Stimulated activated naive CD8-positive, alpha-beta T cell treated with anti-CD3 and anti-CD28 coated beads, Interleukin-15, Interleukin-2, amounts not matched to agents 100 U/mL and 50 U/mL, for 24 hours (primary cell): Measurements from ENCODE around the gene PCSK5.

Experiments
- ATAC-seq: fragments of 150-1000 bp; cut with Tn5 transposase; one replicate; pipeline ENCODE4 v1.10.0; 2021
- DNase-seq: peaks from one replicate; pipeline ENCODE4 v3.0.0; 2021

Gene PCSK5

GRCh38 chr9:76138360-76138759 is 247.9 kb downstream of the PCSK5 start:
- no peak for DNase-seq

GRCh38 chr9:76143834-76144233 is 253.4 kb downstream of the PCSK5 start:
- DNase-seq = no peak
- ATAC-seq = no peak

More at GRCh38 chr9:76138360-76138759, 247.9 kb downstream of the PCSK5 start:
- ATAC-seq = no peak

GRCh38 chr9:76150013-76150412 is 259.5 kb downstream of the PCSK5 start:
- ATAC-seq = no peak
- DNase-seq = no peak

GRCh38 chr9:76151267-76151666 is 260.8 kb downstream of the PCSK5 start:
- no peak for ATAC-seq

GRCh38 chr9:76153339-76153738 is 262.9 kb downstream of the PCSK5 start:
- no peak for DNase-seq
- no peak for ATAC-seq

More at GRCh38 chr9:76151267-76151666, 260.8 kb downstream of the PCSK5 start:
- no peak for DNase-seq

GRCh38 chr9:76153902-76154629 is 263.6 kb downstream of the PCSK5 start:
- DNase-seq (no peak), ATAC-seq (no peak)

- ATAC-seq = no peak
- DNase-seq = no peak
Observed at GRCh38 chr9:76155361-76155760, 264.9 kb downstream of the PCSK5 start.

- no peak for ATAC-seq
- no peak for DNase-seq
Observed at GRCh38 chr9:76158713-76159112, 268.2 kb downstream of the PCSK5 start.

GRCh38 chr9:76159293-76159926 is 268.9 kb downstream of the PCSK5 start:
- no peak for DNase-seq
- no peak for ATAC-seq

GRCh38 chr9:76161106-76161505 is 270.6 kb downstream of the PCSK5 start:
- DNase-seq (no peak), ATAC-seq (no peak)

GRCh38 chr9:76161541-76161940 is 271.1 kb downstream of the PCSK5 start:
- DNase-seq (no peak), ATAC-seq (no peak)

GRCh38 chr9:76162086-76162730 is 271.7 kb downstream of the PCSK5 start:
- ATAC-seq = no peak

GRCh38 chr9:76162751-76163500 is 272.5 kb downstream of the PCSK5 start:
- ATAC-seq = no peak
- no peak for DNase-seq

More at GRCh38 chr9:76162086-76162730, 271.7 kb downstream of the PCSK5 start:
- DNase-seq = no peak

- DNase-seq = no peak
- ATAC-seq = no peak
Observed at GRCh38 chr9:76166526-76166925, 276.1 kb downstream of the PCSK5 start.

GRCh38 chr9:76176171-76176570 is 285.7 kb downstream of the PCSK5 start:
- ATAC-seq (no peak), DNase-seq (no peak)

- no peak for ATAC-seq
- DNase-seq = no peak
Observed at GRCh38 chr9:76177931-76178330, 287.5 kb downstream of the PCSK5 start.

GRCh38 chr9:76180541-76180940 is 290.1 kb downstream of the PCSK5 start:
- ATAC-seq (no peak), DNase-seq (no peak)

GRCh38 chr9:76181020-76181641 is 290.7 kb downstream of the PCSK5 start:
- DNase-seq = no peak

GRCh38 chr9:76181781-76182180 is 291.3 kb downstream of the PCSK5 start:
- no peak for ATAC-seq
- DNase-seq = no peak

More at GRCh38 chr9:76181020-76181641, 290.7 kb downstream of the PCSK5 start:
- peak; percentile 72 for ATAC-seq

GRCh38 chr9:76185432-76185831 is 295.0 kb downstream of the PCSK5 start:
- DNase-seq (no peak), ATAC-seq (no peak)

- DNase-seq (no peak), ATAC-seq (no peak)
Observed at GRCh38 chr9:76188286-76188685, 297.8 kb downstream of the PCSK5 start.

GRCh38 chr9:76188905-76189304 is 298.4 kb downstream of the PCSK5 start:
- ATAC-seq = no peak
- no peak for DNase-seq
